HG03097 (cell line): Measurements from ENCODE around the gene UBQLN4.
A peak's percentile ranks its signal among the peaks of the same experiment; 100 is the strongest.

Source experiments
- ATAC-seq: cut with Tn5 transposase; IDR thresholded peaks from one replicate; pipeline ENCODE4 v1.9.1; 2021; ENCODE audit not compliant: unreplicated experiment, low FRiP score

UBQLN4 gene

DNA sequence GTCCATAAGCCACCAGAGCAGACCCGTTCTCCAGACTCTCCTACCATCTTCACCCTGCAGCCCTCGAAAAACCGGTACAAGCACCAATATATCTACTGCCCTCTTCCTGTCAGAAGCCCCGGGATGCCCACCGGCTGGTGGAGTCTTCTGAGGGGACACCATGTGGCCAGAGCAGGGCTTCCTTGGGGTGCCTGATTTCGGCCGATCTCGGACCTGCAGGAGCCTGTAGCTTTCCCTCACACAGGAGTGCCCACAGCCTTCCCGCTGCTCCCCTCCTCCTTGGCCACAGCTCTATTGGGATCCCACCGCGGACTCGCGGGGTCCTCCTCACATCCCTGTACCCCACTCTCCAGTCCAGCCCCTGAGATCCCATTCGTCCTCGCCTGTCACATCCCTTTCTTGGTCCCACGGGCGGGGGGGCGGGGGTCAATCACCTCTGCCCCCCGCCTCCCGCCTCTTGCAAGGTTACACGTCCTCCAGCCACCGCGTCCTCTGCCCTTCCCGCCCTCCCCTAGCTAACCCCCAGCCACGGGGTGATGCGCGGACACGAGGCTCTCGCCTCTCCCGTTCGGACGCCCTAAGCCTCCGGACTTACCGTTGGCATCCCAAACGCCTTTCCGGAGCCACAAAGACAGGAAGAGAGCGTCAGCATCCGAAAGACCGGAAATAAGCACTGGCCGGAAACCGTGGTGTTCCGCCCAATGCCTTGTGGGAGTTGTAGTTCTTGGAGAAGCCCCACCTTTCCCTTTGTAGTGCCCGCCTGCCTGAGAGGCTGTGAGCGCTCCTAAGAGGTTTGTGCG lies 33.1 kb downstream of the UBQLN4 start, which contains the start of gene SSR2:
SSR2 (minus strand) TSS at position 659 of the 800 bp plus-strand sequence. CDS start 784 bp downstream, outside the sequence.
- ATAC-seq: peak; percentile 90

DNA sequence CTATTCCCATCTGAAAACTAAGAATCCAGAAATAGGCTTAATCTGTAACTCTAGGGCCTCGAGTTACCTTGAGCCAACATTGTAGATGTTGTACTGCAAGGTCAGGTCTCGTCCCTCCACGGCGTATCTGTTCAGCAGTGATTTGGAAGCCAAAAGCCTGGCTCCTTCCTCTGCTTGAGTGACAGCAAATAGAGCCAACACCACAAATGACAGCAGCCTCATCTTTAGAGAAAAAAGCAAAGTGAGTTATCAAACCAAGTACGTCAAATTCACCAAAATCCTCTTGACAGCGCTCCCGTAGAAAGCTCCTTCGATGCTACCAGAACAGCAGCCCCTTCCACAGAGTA lies 33.7 kb downstream of the UBQLN4 start:
- no peak for ATAC-seq

DNA sequence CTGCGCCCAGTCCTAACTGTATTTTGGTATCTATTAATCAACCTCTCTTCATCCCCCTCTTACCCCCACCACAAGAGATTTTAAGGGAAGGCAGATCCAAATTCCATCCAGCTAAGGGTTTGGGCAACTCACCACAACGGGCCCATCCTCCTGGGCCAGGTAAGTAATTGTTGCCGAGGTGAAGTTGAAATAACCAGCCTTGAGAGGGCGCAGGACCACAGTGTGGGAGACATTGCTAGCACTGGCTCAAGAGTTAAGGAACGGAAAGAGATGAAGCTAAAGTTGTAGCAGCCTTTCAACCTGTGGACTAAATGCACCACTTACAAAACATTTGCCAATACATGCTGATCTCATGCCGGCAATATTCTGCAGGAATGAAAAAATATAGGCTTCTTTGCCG lies 38.8 kb downstream of the UBQLN4 start:
- no peak for ATAC-seq

DNA sequence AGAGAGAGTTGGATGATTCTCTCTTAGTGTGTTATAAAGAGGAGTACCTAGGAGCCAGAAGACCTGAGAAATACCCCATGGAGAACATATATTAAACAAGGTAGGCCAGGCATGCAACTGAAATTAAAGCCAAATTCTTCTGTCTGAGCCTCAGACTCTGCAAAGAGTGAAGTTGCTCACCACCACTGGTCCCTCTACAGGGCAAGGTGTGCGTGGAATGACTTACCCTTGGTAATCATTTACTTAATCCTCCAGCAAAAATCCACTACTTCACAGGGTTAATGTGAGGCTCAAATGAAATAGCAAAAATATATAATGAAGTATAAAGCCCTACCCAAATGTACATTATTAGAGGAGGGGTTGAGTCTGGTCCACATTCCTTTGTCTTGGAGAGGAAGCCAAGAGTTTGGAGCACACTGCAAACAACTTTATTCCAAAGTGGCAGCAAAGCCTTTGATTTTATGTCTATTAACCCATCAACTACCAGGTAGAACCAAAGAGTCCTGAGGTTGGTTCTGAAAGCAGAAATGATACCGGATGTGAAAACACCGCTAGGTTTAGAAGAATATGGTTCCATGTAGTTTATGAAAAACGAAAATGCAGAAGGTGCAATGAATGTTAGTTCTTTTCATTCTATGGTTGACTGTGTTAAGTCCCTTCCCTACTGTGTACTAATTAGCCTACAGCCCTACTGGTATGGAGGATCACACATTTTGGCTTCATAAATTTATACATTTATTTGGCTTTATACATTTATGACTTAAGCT lies 41.4 kb downstream of the UBQLN4 start:
- ATAC-seq: peak; percentile 71

DNA sequence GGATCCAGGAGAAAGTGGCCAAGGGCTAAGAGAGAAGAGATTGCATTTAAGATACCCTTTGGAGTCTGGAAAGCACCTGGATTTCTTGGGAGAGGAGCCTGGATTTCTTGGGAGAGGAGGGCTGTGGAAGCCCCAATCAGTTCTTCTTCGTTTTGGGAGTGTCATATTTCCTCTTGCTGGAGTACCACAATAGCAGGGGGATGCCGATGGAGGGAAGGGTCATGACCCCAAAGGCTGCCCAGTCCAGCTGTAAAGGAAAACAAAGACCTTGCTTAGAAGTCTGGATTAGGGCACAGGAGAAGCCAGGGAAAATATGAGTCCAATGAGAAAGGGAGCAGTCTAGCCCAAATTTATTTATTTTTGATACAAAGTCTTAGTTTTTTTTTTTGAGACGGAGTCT lies 44.2 kb downstream of the UBQLN4 start:
- no peak for ATAC-seq

DNA sequence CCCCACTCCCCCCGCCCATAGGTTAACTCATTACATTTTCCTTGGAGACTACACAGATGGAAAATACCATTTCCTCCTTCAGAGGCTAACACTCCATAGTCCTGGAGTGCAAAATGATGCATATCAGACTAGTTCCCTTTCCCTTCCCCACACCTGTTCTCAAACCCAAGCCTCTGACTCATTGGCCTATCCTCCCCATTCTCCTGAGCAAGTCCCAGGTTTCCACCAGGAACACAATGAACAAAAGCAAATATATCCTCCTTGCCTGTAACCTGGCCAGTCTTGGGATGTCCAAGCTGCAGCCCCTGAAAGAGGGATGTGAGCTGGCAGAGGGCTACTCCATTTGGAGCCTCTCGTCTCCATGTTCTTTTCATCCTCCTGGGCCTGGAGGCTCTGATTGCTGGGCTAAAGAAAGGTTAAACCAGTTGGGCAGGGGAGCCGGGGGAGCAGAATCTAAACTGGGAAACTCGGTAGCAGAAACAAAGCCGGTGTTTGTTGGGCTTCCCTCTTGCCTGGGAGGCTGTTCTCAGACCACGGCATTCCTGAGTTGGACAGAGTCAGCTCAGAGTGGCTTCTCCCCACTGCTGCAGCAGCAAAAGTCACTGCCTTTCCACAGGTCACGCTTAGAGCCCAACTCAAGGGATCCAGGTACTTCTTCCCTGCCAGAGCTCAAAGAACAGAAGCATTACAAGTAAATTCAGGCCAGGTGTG lies 46.8 kb downstream of the UBQLN4 start:
- no peak for ATAC-seq

DNA sequence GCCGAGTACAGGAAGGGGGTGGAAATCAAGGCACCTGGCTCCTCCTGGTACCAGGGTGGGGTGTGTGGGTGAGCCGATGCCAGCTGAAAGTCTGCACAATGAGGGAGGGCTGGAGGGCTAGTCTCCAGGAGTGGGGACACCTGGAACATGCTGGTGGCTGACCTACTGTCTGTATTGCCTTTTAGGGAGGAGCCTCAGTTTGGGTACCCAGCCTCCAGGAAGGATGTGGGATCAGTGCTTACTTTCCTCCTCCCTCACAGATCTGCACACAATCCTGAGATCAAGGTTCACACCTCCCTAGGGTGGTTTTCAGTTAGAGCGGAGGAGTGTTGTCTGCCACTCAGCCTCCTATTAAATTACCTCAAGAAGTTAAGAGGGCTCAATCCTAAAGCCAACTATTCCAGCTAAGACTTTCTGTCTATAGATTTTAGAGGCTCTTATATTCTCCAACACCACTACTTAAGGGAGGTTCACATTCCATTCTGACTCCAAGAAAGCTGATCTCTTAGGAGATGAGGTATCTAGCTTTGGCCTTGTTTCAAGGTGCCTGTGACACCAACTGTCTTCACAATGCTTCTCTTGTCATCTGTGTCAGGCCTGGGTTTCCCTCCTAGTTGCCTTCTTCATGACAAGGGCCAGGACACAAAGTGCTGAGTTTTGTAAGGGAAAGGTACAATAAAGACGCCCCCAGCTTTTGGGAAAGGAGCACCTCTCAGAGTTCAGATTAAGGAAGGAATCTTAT lies 48.6 kb downstream of the UBQLN4 start:
- ATAC-seq: no peak

DNA sequence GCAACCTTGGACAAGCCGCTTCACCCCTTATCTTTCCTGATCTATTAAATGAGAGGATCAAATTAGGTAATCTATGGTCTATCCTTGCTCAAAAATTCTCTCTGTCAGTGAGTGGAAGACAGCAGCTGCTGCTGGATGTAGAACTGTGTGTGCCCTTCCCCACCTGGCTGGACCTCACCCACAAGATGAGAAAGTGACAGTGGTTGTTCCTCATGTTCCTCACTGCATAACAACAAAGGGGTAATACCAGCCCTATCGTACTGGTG lies 49.7 kb downstream of the UBQLN4 start:
- ATAC-seq: no peak

DNA sequence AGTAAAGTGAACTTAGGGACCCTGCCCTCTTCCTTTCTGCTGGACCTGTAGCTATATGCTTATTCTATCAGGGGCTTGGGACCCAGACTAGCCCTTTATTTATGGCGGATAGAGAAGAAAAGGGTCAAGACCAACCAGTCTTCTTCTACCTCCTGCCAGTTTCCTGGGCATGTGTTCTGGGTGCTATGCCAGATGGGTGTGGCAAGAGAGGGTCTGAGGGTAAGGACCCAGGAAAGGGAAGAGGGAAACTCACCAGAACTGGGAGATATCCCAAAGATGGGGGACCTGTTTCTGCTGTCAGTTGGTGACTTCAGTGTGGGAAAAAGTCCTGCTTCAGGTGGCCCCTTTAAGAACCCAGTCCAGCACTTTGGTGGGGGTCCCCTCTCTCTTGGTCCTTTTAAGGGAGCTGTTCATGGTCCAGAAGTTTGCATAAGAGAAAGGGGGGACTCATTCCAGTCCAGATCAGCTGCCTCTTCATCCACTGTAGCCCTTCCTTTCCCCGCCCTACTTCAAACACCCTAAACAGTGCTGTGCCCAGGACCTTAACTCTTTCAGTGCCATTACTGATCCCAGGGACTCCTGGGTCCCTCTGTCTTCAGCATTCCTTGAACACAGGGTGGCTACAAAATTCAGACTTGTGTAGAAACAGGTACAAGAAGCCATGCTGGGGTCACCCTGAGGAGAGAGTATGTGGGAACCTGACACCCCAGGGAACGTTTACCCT lies 51.2 kb downstream of the UBQLN4 start:
- no peak for ATAC-seq

DNA sequence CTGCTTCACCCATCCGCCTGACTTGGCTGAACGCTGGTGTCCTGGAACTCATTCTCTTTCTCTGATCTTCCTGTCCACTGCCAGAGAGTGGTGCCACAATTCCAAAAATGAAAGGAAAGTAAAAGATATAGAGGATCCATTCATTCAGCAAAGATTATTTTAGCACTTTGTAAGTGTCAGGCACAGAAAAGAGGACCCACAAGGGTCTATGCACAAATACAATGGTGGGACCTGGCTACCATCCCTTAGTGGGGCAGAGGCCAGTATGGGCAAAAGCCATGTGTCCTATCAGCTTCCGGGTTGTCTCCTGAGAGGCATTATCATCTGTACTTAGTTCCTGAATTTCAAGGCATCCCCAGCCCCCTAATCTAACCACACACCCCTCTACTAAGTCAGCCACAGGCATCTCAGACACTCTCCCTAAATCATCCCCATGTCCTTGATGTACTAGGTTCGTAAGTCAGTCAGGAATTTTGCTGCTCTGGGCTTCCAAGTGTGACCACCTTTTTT lies 51.9 kb downstream of the UBQLN4 start:
- no peak for ATAC-seq

DNA sequence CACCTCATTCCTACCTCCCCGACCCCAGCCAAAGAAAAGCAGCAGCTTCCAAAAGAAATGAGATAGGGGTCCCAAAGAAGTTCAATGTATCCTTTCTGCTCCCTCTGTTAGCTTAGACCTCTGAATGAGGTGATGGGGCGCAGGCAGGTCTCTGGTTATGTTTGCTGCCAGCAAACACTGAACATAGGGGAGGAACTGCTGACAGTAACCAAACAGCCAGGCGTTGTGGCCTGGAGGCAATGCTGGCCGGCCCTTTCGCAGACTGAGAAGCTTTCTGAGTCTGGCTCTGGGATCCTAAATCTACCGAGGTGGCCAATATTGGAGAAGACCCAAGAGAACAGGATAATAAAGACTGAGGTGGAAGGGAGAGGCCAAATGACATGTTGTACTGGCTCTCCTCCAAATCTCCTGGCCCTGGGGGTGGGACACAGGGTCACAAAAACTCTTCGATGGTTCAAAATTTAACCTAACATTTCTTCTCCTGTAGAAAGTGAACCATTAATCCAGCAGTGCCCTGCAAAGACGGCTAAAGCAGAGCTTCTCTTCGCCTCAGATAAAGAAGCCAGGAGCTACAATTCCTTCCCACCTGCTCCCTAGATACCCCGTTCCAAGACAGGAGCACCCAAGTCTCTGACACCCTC lies 52.5 kb downstream of the UBQLN4 start:
- no peak for ATAC-seq

DNA sequence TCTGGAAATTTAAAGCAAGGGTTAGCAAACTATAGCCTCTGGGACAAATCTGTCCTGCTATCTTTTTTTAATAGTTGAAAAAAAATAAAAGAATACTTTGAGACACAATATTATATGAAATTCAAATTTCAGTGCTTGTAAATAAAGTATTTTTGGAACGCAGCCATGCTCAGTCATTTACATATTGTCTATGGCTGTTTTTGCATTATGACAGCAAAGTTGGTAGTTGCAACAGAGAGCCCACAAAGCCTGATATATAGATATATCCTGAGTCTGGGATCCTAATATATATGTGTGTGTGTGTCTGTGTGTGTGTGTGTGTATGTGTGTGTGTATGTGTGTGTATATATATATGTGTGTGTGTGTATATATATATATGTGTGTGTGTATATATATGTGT lies 53.6 kb downstream of the UBQLN4 start:
- ATAC-seq: no peak

DNA sequence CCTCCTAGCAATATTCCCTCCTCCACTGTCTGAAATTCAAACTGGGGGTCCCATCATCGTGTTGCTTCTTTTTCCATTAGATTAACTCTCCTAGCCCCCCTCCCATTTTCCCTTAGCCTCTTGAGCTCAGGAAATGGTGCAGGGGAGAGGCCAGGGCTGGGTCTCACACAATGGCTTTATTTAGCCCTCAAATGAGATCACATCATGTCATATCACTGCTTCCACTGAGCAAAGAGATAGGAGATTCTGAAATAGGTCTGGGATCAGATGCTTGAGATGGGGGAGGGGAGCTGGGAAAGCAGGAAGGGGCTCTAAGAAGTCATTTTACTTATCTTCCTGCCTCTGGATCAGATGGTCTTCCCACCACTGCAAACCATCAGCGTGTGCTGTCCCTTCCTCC lies 57.4 kb downstream of the UBQLN4 start:
- ATAC-seq: no peak

DNA sequence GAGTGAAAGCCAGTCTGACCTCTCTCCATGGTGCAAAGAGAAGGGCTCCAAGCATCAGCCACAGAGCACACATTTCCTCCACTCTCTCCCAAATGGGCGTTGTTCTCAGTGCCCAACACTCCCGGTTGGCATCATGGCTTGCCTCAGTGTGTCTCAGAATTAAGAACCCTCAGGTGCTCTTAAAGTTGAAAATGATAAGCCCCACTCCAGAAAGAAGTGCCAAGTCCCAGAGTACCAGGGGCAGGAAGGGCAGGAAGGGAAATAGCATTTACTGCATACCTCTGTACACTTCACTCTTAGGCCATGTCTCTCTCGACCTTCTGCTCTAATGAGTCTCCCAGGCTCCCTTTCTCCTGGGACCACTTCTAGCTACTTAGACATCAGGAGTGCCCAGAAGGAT lies 60.0 kb downstream of the UBQLN4 start:
- no peak for ATAC-seq

DNA sequence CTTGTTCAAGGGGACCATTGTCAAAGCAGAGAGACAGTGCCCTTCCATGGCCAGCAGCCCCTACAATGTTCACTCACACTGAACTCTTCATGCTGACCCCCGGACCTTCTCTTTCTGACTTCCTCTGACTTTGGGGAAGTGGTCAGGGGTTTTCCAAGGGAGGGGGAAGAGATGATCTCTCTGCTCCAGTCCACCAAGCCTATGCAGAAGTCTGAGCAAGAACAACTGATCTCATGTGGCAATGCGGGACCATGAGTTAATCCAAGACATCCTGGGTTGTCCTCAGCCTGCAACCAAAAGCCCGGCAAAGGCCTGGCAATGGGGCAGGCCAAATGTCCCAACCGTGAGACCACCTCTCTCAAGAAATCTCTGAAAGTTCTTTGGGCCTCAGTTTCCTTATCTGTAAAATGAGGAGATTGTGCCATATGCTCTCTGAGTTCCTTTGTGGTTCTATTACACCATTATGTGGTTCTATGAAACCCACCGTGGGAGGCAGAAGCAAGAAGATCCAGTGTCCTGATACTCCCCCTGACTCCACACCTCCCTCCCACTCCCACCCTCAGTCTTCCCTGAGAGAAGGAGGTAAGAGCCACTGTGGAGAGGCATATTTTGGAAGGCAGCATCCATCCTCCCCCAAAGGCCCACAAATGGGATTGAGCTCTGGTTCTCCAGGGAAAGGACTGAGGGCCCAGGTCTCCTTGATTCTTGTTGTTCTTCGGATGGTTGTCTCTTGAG lies 63.4 kb downstream of the UBQLN4 start:
- no peak for ATAC-seq

DNA sequence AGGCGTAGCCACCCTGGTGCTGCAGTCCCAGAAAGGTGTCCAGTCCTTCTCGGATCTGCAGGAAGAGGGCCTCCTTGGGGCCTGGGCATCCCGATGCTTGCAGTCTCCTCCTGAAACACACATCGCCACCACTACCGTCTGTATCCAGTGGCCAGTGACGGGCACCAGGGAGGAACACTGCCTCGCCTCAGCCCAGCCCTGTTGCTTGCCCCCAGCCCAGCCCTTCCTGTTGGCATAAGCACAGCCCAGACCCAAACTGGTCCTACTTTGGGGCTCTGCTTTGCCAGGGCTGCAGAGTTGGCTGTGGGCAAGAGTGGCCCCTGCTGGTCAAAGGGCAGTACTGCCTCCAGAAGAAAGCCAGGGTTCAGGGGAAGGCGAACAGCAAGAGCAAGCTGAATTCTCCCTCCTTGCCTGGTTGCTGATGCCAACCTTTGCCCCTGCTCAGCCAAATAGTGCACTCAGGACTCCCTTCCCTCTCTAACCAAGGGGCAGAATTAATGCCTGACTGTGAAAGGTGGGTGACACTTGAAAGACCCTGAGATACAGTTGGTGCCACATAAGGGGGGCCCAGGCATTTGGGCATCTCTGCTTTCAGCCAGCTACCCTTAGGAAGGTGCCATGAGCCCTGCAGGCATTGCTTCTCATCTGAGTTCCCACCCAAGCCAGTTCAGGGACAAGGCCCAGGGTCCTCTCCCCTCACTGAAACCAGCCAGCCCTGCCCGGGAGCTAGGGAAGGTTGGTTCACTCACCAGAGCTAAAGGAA lies 64.2 kb downstream of the UBQLN4 start:
- peak; percentile 58 for ATAC-seq
